Measurements from ENCODE around the gene TMEM51.

The TMEM51 gene

GRCh38 chr1:15201221-15201620 lies 47.7 kb downstream of the TMEM51 start:
- no peak for DNase-seq

GRCh38 chr1:15201849-15202551 lies 48.5 kb downstream of the TMEM51 start:
- DNase-seq: no peak

GRCh38 chr1:15204931-15205330 lies 51.4 kb downstream of the TMEM51 start:
- DNase-seq: no peak

- no peak for DNase-seq
These were observed 52.2 kb downstream of the TMEM51 start for GRCh38 chr1:15205586-15206346.

GRCh38 chr1:15206418-15207030 lies 53.0 kb downstream of the TMEM51 start:
- DNase-seq: no peak

GRCh38 chr1:15207031-15207828 lies 53.7 kb downstream of the TMEM51 start:
- no peak for DNase-seq

GRCh38 chr1:15207829-15208429 lies 54.4 kb downstream of the TMEM51 start:
- no peak for DNase-seq

- DNase-seq: no peak
These were observed 57.3 kb downstream of the TMEM51 start for GRCh38 chr1:15210651-15211375.

- DNase-seq: no peak
These were observed 57.9 kb downstream of the TMEM51 start for GRCh38 chr1:15211424-15211823.

- no peak for DNase-seq
These were observed 58.8 kb downstream of the TMEM51 start for GRCh38 chr1:15212216-15212953.

- DNase-seq: no peak
These were observed 59.4 kb downstream of the TMEM51 start for GRCh38 chr1:15212954-15213291.

- no peak for DNase-seq
These were observed 59.8 kb downstream of the TMEM51 start for GRCh38 chr1:15213341-15213821.

GRCh38 chr1:15214527-15214926 lies 61.0 kb downstream of the TMEM51 start:
- DNase-seq: no peak

GRCh38 chr1:15215116-15215515 lies 61.6 kb downstream of the TMEM51 start:
- DNase-seq: no peak

GRCh38 chr1:15217654-15218053 lies 64.1 kb downstream of the TMEM51 start:
- no peak for DNase-seq

- DNase-seq: no peak
These were observed 65.0 kb downstream of the TMEM51 start for GRCh38 chr1:15218287-15219279.

GRCh38 chr1:15219280-15220023 lies 65.9 kb downstream of the TMEM51 start:
- no peak for DNase-seq

- no peak for DNase-seq
These were observed 66.5 kb downstream of the TMEM51 start for GRCh38 chr1:15220024-15220392.

GRCh38 chr1:15220825-15221431 lies 67.4 kb downstream of the TMEM51 start:
- no peak for DNase-seq
